GM12801 (cell line): ENCODE results near the gene CDH23.

Experiments used
- TF ChIP-seq, protein P1 (sequence below): IDR thresholded peaks from one replicate; pipeline ENCODE4 v1.5.1; 2011; ENCODE audit warnings: control low read depth; ENCODE audit not compliant: insufficient read length; ENCODE audit errors: extremely low read depth

The CDH23 gene

DNA sequence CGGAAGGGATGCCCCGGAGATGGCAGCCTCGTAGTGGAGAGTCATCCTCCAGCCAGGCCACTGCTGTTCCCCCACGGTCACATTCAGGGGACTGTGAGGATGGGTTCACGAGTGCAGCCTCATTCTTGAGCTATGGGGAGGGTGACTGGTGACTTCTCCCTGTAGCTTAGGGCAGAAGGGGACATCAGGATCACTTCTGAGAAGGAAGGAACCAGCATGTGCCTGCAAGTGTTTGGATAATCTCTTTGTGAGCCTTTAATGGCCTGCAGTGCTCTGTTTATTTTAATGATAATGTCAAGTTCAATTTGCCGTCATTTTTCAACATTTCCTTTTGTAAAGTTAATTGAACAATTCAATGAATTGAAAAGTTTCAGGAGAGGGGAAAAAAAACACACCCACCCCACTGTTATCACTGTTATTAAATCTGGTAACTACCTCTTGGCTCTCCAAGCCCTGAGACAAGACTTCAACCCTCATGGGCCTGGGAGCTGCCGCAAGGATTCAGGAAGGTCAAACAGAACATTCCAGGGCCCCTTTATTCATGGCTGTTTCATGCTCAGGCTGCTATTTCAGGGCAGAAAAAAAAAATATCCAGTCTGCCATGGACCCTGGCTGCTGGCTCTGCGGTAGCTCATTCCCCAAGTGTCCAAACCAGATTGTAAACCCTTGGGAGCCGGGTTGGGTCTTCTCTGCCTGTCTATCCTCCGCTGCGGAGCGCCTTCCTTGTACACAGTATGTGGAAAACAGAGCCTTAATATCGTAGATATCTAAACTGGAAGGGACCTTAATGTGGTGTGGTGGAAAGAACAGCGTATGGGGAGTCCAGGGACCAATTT lies 100.4 kb downstream of the CDH23 start:
- TF ChIP-seq, protein P1, sequence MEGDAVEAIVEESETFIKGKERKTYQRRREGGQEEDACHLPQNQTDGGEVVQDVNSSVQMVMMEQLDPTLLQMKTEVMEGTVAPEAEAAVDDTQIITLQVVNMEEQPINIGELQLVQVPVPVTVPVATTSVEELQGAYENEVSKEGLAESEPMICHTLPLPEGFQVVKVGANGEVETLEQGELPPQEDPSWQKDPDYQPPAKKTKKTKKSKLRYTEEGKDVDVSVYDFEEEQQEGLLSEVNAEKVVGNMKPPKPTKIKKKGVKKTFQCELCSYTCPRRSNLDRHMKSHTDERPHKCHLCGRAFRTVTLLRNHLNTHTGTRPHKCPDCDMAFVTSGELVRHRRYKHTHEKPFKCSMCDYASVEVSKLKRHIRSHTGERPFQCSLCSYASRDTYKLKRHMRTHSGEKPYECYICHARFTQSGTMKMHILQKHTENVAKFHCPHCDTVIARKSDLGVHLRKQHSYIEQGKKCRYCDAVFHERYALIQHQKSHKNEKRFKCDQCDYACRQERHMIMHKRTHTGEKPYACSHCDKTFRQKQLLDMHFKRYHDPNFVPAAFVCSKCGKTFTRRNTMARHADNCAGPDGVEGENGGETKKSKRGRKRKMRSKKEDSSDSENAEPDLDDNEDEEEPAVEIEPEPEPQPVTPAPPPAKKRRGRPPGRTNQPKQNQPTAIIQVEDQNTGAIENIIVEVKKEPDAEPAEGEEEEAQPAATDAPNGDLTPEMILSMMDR, result no peak

DNA sequence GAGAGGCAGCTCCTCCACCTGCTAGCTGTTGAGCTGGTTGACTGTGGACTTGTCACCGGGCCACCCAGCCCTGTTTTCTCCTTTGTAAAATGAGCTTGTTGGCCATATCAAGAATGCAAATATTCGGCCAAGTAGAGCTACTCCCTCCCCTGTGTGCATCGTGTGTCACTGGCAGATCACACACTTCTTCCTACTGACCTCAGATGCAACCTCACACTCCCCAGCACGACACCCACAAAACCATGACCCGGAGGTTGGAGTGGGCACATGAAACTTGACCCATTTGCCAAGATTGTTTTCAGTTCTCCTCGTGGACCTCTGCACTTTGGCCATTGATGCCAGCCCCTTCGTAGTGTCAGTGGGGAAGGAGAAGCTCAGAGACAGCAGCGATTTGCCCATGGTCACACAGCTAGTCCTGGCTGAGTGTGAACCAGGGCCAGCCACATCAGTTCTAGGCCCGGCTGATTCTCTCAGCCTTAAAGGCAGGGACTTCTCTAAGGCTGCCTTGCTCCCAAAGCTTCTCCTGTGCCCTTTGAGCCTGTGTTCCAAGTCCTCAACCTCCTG lies 101.1 kb downstream of the CDH23 start:
- TF ChIP-seq, protein P1, result no peak

DNA sequence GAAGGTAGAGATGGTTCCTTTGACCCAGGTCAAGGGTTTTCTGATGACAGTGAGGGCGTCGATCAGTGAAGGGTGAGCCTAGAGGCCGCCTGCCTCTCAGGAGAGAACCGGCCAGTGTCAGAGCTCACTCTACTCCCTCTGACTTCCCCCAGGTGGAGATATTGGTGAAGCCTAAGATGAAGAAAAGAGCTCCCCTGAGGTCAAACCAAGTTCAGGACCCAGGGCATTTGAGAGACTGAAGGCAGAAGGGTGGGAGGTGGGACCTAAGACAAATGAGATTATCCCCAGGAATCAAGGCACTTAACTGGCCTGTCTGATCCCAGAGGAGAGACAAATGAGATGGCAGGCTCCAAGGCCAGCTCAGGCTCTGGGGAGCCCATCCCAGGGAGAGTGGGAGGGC lies 104.7 kb downstream of the CDH23 start:
- TF ChIP-seq, protein P1, result no peak

DNA sequence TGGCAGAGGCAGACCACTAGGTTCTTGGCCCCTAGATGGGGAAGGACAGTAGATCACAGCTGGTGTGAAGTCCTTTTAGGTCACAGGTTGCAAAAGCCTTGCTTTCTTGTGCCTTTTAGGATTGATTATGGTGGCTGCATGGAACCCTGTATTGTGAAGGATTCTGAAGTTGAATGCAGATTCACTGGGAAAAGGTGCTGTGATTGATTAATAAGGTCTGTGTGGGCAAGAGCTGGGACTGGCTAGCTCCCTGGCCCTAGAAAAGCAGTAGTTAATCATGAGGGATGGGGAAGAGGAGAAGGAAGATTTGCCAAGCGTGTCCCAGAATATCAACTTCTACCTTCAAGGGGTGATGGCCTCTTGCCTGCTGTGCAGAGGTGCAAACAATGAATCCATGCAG lies 105.5 kb downstream of the CDH23 start:
- TF ChIP-seq, protein P1, result no peak

DNA sequence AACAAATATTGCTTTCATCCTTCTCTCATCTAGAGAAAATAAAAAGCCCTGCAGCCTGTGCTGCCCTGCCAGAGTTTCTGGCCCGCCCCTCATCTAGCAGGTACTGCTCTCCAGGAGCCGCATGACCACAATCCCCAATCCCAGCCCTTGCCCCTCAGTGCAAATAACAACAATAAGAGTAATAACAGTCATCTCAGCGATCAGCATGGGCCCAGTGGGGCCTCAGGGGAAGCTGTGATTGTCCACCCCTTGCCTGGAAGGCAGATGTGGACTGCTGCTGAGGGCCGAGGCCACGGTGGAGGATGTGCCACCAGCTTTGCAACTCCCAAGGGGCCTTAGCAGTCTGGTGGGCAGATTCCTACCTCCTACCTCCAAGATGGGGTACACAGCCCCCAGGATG lies 106.1 kb downstream of the CDH23 start:
- TF ChIP-seq, protein P1, result no peak

DNA sequence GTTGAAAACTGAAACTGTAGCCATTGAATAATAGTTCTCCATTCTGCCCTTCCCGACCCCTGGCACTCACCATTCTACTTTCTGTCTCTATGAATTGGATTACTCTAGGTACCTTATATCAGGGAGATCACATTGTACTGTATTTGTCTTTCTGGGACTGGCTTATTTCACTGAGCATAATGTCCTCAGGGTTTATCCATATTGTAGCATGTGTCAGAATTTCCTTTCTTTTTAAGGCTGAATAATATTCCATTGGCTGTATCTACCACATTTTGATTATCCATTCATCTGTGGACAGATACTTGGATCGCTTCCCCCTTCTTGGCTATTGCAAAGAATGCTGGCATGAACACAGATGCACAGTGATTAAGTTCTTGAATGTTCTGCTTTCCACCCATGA lies 107.4 kb downstream of the CDH23 start:
- TF ChIP-seq, protein P1, result no peak

DNA sequence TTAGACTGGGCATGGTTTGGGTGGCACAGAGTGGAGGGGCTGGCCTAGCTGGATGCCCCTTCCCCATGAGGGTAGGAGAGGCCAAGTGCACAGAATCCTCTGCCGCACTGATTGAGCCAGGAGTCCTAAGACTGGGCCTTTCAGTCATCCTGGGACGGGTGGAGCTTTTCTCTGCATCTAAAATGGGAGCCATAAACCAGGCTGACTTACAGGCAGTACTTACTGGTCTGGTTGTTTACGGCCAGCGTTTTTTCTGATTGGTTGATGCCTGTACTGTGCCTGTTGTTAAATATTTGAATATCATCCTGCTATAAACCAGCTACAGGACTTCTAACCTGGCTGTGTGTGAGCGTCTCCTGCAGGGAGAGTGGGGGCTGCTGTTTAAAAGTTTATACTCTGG lies 107.8 kb downstream of the CDH23 start:
- TF ChIP-seq, protein P1, result no peak
